WI38 (cell line): Measurements from ENCODE around the gene KIF1A.

Experiments
- H3K4me3 ChIP-seq: 2 replicates; pipeline ENCODE4 v1.5.1; 2011; ENCODE audit warnings: low read depth, mild to moderate bottlenecking, control low read depth, low read length
- TF ChIP-seq, protein P1 (sequence below): IDR thresholded peaks from 2 replicates; pipeline ENCODE4 v1.5.1; 2012; ENCODE audit warnings: low read depth, mild to moderate bottlenecking, control low read depth, low read length

The KIF1A gene

DNA sequence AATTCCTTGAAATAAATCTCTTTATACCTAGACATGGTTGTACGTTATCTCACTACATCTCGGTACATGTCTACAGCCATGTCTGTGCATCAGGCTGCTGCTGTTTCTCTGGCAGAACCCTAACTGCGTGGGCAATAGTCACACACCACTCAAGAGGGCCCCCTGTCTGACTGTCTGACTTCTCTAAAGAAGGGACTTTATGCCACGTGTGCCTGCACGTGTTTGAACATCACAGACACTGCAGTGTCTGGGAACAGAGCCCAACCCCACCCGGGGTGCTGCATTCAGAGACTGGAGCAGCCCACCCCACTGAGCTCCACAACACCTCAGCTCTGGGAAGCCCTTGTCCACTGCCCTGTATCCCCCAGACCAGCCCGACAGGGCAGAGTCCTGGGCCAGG is 55.0 kb downstream of the KIF1A start:
- no peak overlapping the region for H3K4me3 ChIP-seq
- TF ChIP-seq, protein P1, sequence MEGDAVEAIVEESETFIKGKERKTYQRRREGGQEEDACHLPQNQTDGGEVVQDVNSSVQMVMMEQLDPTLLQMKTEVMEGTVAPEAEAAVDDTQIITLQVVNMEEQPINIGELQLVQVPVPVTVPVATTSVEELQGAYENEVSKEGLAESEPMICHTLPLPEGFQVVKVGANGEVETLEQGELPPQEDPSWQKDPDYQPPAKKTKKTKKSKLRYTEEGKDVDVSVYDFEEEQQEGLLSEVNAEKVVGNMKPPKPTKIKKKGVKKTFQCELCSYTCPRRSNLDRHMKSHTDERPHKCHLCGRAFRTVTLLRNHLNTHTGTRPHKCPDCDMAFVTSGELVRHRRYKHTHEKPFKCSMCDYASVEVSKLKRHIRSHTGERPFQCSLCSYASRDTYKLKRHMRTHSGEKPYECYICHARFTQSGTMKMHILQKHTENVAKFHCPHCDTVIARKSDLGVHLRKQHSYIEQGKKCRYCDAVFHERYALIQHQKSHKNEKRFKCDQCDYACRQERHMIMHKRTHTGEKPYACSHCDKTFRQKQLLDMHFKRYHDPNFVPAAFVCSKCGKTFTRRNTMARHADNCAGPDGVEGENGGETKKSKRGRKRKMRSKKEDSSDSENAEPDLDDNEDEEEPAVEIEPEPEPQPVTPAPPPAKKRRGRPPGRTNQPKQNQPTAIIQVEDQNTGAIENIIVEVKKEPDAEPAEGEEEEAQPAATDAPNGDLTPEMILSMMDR = no peak

DNA sequence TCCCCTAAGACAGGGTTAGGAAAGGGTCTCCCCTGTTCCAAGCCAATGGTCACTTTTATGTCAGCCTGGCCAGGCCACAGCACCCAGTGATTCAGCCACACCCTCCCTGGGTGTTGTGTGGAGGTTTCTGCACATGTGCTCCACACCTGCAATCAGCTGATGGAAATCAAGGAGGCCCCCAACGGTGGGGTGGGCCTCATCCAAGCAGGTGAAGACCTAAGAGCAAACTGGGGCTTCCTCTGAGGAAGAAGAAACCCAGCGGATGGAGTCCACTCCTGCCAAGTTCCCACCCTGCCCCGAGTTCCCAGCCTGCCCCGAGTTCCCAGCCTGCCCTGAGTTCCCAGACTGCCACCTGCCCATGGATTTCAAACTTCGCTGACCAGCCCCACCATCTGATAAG is 55.4 kb downstream of the KIF1A start:
- no peak overlapping the region for H3K4me3 ChIP-seq
- TF ChIP-seq, protein P1 = no peak

DNA sequence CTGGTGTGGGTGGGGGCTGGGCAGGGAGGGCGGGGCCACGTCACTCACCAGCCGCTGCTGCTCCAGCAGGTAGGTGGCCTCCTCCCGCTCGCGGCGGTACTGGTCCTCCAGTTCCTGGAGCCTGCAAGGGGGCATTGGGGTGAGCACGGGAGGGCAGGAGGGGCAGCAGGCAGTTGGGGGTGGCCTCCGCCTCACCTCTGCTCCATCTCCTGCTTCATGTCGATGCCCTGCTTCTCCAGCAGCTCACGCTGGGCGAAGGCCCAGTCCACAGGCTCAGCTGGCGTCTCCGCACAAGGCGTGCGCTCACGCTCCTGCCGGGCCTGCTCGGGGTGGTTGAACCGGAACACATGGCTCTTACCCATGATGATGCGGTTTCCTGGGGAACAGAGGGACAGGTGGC is 57.0 kb downstream of the KIF1A start:
- H3K4me3 ChIP-seq = no peak overlapping the region
- TF ChIP-seq, protein P1 = no peak

DNA sequence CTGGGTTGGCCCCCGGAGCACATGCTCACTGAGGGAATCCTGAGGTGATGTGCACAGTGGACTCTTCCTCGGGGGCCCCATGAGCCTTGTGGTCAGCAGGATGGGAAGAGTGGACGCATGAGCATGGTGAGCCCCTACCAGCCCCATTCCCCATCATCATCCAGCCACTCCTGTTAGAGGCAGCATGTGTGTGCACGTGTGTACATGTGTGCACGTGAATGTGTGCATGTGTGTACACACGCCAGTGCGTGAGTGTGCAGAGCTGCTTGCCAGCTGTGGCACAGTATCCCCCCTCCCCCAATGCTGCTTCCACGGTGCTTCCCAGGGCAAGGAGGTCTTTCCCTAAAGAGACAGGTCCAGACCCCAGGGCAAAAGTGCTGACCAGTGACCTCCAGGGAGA is 57.8 kb downstream of the KIF1A start:
- TF ChIP-seq, protein P1 = no peak
- H3K4me3 ChIP-seq = no peak overlapping the region

DNA sequence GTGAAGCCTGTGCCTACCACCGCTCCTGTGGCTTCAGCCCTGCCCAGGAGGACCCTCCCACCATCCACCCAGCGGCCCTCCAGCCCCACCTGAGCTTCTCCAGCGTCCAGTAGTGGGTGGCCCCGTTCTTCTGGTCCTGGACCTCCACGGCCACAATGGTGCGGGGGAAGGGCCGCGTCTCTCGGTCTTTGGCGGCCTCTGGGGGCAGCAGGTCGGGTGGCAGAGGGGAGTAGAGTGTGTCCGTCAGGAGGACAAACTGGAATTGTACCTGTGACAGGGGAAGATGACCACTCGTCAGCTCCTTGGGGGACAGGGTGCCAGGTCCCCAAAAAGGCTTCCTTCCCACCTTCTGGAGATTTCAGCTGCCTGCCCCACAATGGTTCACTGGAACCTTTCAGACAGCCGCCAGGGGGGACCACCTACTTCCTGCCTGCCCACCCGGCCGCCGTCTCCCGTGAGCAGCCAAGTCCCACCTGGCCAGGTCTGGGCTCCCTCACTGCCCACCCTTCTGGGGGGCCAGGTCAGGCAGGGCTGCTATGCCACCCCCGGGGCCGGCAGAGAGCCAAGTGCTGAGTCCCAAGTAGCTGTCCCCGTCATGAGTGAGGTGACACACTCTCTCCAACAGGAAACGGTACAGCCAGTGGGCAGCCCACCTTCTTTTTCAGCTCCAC is 59.3 kb downstream of the KIF1A start:
- no peak overlapping the region for H3K4me3 ChIP-seq
- TF ChIP-seq, protein P1 = no peak

DNA sequence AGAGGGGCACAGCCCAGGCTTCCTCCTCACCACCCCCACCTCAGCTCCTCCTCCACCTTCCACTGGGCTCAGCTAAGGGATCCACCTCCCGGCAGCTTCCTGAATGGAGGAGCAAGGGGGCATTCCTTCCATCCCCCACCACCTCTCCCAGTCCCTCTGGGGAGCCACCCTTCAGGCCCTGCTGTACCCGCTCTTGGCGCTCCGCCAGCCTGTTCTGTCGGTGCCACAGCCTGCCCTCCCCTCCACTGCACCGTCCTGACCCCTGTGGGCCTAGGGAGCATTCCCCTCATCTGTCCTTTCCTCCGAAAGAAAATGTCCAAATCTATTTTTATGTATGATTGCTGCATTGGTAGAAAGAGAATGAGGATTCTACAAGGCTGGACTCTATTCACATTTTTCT is 59.9 kb downstream of the KIF1A start:
- no peak overlapping the region for H3K4me3 ChIP-seq
- TF ChIP-seq, protein P1 = no peak

DNA sequence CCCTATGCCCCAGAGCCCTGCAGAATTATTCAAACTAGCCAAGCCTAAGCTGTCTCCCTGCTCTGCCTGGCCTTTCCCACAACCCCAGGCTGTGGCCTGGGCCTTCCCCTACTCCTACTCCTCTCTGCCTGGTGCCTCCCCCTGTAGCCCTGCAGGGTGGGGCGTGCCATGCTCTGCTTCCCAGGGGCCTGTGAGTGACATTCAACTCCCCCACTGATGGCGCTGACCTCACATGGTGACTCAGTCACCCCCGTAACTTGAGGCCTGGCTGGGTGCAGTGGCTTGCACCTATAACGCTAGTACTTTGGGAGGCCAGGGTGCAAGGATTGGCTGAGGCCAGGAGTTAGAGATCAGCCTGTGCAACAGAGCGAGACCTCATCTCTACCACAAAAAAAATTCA is 60.6 kb downstream of the KIF1A start:
- TF ChIP-seq, protein P1 = no peak
- H3K4me3 ChIP-seq = no peak overlapping the region
